Bronchial epithelial cell (primary cell): ENCODE data around the gene GPR61. TPM values are rescaled to one million over a fixed set of nuclear protein-coding genes. Genes with fewer than 3 reads are reported as not detected.

Experiments
- DNase-seq: peaks from one replicate; pipeline ENCODE4 v3.0.0-alpha.2; 2010; ENCODE audit warnings: low read depth
- FAIRE-seq: peaks from 2 replicates; lab custom pipeline; 2011; peaks lifted over from hg19 to GRCh38; lab: Jason Lieb, UNC
- H3K27me3 ChIP-seq: 2 replicates; pipeline ENCODE4 v1.5.1; 2011; ENCODE audit warnings: low read length; ENCODE audit not compliant: control insufficient read depth, insufficient read depth
- H3K36me3 ChIP-seq: 2 replicates; pipeline ENCODE4 v1.5.1; 2011; ENCODE audit warnings: low read length; ENCODE audit not compliant: control insufficient read depth, insufficient read depth
- H3K4me3 ChIP-seq: 2 replicates; pipeline ENCODE4 v1.5.1; 2011; ENCODE audit warnings: mild to moderate bottlenecking, low read depth, low read length, control low read depth
- total RNA-seq: library from RNA; depleted of rRNA; stranded (reverse); fragments of >200 nt; gene quantifications from 2 replicates; pipeline ENCODE4 v1.2.1, GENCODE V29; 2014
- TF ChIP-seq, protein P1 (sequence below): IDR thresholded peaks from 2 replicates; pipeline ENCODE4 v1.5.1; 2011; ENCODE audit warnings: mild to moderate bottlenecking, moderate library complexity, low read length, control low read depth, inconsistent platforms; ENCODE audit not compliant: insufficient read depth, severe bottlenecking

The GPR61 gene
- total RNA-seq, 1 donor from 2014 or later, result not detected

DNA sequence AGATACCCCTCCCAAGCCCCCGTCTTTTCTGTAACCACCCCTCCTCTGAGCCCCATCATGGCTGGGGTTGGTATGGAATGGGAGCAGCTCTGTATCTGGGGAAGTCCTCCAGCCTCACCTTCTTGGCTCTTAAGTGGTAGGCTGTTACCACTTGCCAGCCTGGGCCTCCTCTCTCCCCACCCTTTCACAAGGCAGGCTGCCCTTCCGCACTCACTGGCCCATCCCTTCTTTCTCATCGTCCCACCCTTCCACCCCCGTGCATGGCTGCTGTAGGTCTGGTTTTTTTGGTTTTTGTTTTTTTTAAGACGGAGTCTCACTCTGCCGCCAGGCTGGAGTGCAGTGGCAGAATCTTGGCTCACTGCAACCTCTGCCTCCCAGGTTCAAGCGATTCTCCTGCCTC, 40.6 kb upstream of the GPR61 start:
- TF ChIP-seq, protein P1, sequence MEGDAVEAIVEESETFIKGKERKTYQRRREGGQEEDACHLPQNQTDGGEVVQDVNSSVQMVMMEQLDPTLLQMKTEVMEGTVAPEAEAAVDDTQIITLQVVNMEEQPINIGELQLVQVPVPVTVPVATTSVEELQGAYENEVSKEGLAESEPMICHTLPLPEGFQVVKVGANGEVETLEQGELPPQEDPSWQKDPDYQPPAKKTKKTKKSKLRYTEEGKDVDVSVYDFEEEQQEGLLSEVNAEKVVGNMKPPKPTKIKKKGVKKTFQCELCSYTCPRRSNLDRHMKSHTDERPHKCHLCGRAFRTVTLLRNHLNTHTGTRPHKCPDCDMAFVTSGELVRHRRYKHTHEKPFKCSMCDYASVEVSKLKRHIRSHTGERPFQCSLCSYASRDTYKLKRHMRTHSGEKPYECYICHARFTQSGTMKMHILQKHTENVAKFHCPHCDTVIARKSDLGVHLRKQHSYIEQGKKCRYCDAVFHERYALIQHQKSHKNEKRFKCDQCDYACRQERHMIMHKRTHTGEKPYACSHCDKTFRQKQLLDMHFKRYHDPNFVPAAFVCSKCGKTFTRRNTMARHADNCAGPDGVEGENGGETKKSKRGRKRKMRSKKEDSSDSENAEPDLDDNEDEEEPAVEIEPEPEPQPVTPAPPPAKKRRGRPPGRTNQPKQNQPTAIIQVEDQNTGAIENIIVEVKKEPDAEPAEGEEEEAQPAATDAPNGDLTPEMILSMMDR, result no peak
- Histone ChIP-seq H3K4me3 (no peak overlapping the region), H3K27me3 (no peaks in the 10 kb centered on the region), H3K36me3 (peaks cover 15% of the 10 kb centered on the region)
- FAIRE-seq, result no peak
- DNase-seq, result peak; percentile 40

DNA sequence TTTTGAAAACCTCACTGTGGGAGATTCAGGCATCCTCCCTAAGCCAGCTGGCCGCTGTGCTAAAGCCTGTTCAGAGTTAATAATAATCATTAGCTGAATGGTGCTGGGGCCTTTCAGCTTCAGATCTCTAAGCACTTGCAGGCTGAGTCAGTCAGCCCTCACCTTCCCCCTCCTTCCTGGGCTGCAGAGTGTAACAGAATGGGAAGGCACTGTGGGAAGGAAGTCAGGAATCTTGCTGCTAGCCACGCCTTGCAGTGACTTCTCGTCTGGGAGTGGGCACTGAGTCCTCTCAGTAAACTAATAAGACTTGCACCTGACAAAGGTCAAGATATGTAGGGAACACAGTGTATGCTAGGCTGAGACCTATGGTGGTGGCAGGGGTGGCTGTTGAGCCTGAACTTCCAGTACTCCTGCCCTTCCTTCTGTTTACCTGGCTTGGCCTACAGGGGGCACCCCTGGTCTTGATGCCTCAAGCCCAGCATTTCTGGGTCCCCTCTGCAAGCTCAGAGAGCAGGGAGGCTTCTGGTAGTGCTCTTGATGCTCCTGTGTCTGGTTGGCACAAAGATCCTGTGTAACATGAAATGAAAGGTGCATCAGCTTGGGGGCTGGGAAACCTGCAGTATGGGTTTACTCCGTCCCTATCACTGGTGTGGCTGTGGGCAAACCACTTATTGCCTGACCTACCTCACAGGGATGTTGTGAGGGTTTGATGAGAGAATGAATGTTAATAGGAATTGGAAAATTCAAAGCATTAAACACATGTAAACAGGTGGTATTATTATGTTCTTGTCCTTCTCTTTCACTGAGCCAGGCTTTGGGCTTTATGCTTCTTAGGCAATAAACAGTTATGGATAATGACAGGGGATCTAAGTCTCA, 39.8 kb upstream of the GPR61 start:
- TF ChIP-seq, protein P1, result peak; percentile 67
- H3K4me3 ChIP-seq, result no peak overlapping the region
- no peak for FAIRE-seq
- H3K36me3 ChIP-seq, result peaks cover 15% of the 10 kb centered on the region
- no peaks in the 10 kb centered on the region for H3K27me3 ChIP-seq
- DNase-seq, result peak; percentile 74

DNA sequence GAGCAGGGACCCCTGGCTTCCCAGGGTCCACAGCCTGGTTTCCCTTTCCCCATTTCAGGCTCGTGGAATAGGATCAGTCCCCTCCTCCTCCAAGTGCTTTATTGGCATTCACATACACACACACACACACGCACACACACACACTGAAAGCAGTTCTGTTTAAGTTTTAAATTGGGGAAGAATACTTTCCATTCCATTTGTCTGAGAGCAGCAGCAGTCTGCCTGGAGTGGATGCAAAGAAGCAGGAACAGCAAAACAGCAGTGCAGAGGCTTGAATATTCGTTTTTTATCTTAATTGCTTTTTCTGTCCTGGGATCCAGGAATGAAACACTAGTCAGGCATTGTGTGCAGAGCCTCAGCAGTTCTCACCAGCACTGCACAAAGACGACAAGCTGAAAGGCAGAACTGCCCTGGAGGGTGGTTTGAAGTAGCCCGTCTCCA, 38.7 kb upstream of the GPR61 start:
- DNase-seq (no peak), FAIRE-seq (no peak)
- no peaks in the 10 kb centered on the region for H3K27me3 ChIP-seq
- TF ChIP-seq, protein P1, result no peak
- H3K4me3 ChIP-seq, result no peak overlapping the region
- peaks cover 10% of the 10 kb centered on the region for H3K36me3 ChIP-seq

DNA sequence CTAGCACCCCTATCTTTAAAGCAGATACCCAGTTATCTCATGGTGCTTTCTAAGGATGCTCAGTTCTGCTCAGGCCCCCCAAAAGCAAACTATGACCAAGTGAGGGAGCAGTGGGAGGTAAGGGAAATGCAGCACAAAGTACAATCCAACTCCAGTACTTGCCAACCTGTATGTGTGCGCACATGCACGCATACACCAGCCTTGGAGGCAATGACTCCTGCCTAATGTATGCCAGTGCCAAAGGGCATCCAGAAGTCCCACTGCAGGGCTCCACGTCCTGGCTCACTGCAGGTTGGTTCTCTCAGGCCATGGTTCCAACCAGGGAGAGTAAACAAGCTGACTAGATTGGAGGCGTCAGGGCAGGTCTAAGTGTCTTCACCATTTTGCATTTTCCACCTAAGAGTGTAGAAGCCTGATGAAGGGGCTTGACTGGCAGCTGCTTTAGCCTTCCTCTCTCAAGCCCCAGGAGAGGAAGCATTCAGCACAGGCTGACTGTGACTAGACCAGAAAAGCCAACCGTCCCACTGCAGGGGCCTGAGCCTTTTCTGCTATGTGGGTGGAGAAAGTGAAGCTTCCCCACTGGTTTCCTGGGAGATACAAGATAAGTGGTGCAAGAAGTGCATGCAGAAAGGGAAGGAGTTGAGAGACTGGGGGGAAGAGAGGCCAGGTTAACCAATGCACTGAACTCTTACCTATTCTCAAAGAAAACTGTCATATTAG, 37.9 kb upstream of the GPR61 start:
- Histone ChIP-seq H3K27me3 (no peaks in the 10 kb centered on the region), H3K36me3 (peaks cover 7% of the 10 kb centered on the region), H3K4me3 (no peak overlapping the region)
- DNase-seq (no peak), FAIRE-seq (no peak)
- TF ChIP-seq, protein P1, result no peak

DNA sequence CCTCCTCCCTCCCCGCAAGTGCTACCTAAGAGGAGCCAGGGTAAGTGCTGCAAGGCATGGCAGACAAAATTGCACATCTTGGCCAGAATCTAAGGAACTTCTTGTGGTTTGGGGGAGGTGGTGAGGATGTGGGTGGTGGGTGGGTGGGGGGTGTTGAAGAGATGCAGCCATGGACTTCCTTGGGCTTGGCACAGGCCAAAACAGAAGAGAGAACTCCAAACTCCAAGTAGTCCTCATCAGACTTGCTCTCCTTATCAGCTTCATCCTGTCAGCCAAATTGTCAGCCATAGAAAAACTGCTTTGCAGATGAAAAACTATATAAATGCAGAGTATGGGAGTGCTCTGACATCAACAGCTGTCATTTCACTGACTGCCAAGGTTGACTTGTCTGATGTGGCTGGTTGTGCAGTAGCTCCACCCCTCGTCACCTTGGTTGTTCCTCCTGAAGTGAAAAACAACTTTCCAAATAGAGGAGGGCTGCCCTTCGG, 37.3 kb upstream of the GPR61 start:
- no peak overlapping the region for H3K4me3 ChIP-seq
- TF ChIP-seq, protein P1, result no peak
- no peak for DNase-seq
- peaks cover 3% of the 10 kb centered on the region for H3K36me3 ChIP-seq
- no peak for FAIRE-seq
- no peaks in the 10 kb centered on the region for H3K27me3 ChIP-seq
